Kidney epithelial cell (primary cell): ENCODE data around the gene CSNK2A3. TPM values are rescaled to one million over a fixed set of nuclear protein-coding genes. Genes with fewer than 3 reads are reported as not detected.

Source experiments
- DNase-seq: peaks from one replicate; pipeline ENCODE4 v3.0.0-alpha.2; 2010; ENCODE audit warnings: low read depth
- H3K27me3 ChIP-seq: 2 replicates; pipeline ENCODE4 v1.6.0; 2011; ENCODE audit warnings: low read length; ENCODE audit not compliant: control insufficient read depth, insufficient read depth
- H3K36me3 ChIP-seq: 2 replicates; pipeline ENCODE4 v1.5.1; 2011; ENCODE audit warnings: low read length; ENCODE audit not compliant: control insufficient read depth, insufficient read depth
- H3K4me3 ChIP-seq: 2 replicates; pipeline ENCODE4 v1.5.1; 2011; ENCODE audit warnings: low read depth, mild to moderate bottlenecking, control low read depth, low read length
- total RNA-seq: library from RNA; depleted of rRNA; stranded (reverse); fragments of >200 nt; gene quantifications from 2 replicates; pipeline ENCODE4 v1.2.3, GENCODE V29; 2015
- TF ChIP-seq, protein P1 (sequence below): IDR thresholded peaks from 2 replicates; pipeline ENCODE4 v1.5.1; 2011; ENCODE audit warnings: mild to moderate bottlenecking, moderate library complexity, low read length, control low read depth, inconsistent platforms; ENCODE audit not compliant: insufficient read depth, poor library complexity, severe bottlenecking

CSNK2A3 gene
- total RNA-seq, 1 donor from 2014 or later, result 3.4 TPM

- DNase-seq, result no peak
- Histone ChIP-seq H3K36me3 (no peaks in the 10 kb centered on the region), H3K27me3 (no peaks in the 10 kb centered on the region), H3K4me3 (no peak overlapping the region)
- TF ChIP-seq, protein P1, sequence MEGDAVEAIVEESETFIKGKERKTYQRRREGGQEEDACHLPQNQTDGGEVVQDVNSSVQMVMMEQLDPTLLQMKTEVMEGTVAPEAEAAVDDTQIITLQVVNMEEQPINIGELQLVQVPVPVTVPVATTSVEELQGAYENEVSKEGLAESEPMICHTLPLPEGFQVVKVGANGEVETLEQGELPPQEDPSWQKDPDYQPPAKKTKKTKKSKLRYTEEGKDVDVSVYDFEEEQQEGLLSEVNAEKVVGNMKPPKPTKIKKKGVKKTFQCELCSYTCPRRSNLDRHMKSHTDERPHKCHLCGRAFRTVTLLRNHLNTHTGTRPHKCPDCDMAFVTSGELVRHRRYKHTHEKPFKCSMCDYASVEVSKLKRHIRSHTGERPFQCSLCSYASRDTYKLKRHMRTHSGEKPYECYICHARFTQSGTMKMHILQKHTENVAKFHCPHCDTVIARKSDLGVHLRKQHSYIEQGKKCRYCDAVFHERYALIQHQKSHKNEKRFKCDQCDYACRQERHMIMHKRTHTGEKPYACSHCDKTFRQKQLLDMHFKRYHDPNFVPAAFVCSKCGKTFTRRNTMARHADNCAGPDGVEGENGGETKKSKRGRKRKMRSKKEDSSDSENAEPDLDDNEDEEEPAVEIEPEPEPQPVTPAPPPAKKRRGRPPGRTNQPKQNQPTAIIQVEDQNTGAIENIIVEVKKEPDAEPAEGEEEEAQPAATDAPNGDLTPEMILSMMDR, result no peak
Observed at GRCh38 chr11:11332141-11332710, 20.8 kb downstream of the CSNK2A3 start.

- no peak for DNase-seq
- TF ChIP-seq, protein P1, result no peak
- Histone ChIP-seq H3K36me3 (no peaks in the 10 kb centered on the region), H3K27me3 (no peaks in the 10 kb centered on the region), H3K4me3 (no peak overlapping the region)
Observed at GRCh38 chr11:11329062-11329806, 23.8 kb downstream of the CSNK2A3 start.

- H3K27me3 ChIP-seq, result no peaks in the 10 kb centered on the region
- no peak for DNase-seq
- TF ChIP-seq, protein P1, result no peak
- H3K36me3 ChIP-seq, result no peaks in the 10 kb centered on the region
- no peak overlapping the region for H3K4me3 ChIP-seq
Observed at GRCh38 chr11:11324090-11324489, 29.0 kb downstream of the CSNK2A3 start.

GRCh38 chr11:11322101-11322500 is 30.9 kb downstream of the CSNK2A3 start:
- TF ChIP-seq, protein P1, result no peak
- Histone ChIP-seq H3K27me3 (no peaks in the 10 kb centered on the region), H3K36me3 (no peaks in the 10 kb centered on the region), H3K4me3 (no peak overlapping the region)
- no peak for DNase-seq

- TF ChIP-seq, protein P1, result no peak
- Histone ChIP-seq H3K4me3 (no peak overlapping the region), H3K36me3 (no peaks in the 10 kb centered on the region), H3K27me3 (no peaks in the 10 kb centered on the region)
- no peak for DNase-seq
Observed at GRCh38 chr11:11320825-11321224, 32.2 kb downstream of the CSNK2A3 start.
